Prostate gland (tissue), 2 donors: ENCODE results near the gene PLK5. TPM values are rescaled to one million over a fixed set of nuclear protein-coding genes. Genes with fewer than 3 reads are reported as not detected.

ENCODE experiments used
- DNase-seq: peaks from one replicate; pipeline ENCODE4 v3.0.0-alpha.2; 2019; ENCODE audit warnings: low spot score
- H3K27ac ChIP-seq, 2 donors: fragments of 200-600 bp; sonication (generic); 2 replicates each; pipeline ENCODE4 v1.5.1; 2017 to 2019
- H3K27me3 ChIP-seq: fragments of 200-600 bp; sonication (generic); replicated peaks from 2 replicates; pipeline ENCODE4 v1.5.1; 2019; ENCODE audit not compliant: insufficient read depth
- H3K36me3 ChIP-seq, 2 donors: fragments of 200-600 bp; sonication (generic); 1 replicate in 1 of 2; 2 replicates in 1 of 2; pipeline versions ENCODE4 v1.5.1 to v1.8.1; 2017 to 2019
- H3K4me1 ChIP-seq: fragments of 200-600 bp; sonication (generic); replicated peaks from 2 replicates; pipeline ENCODE4 v1.5.1; 2019
- H3K4me3 ChIP-seq, 2 donors: fragments of 200-600 bp; sonication (generic); 2 replicates each; pipeline ENCODE4 v1.5.1; 2017 to 2019
- H3K9me3 ChIP-seq: fragments of 200-600 bp; sonication (generic); 2 replicates; pipeline ENCODE4 v1.5.1; 2017
- POLR2A ChIP-seq: fragments of 450-650 bp; IDR thresholded peaks from one replicate; pipeline ENCODE4 v1.6.1; 2016; ENCODE audit warnings: antibody characterized with exemption, mild to moderate bottlenecking
- POLR2AphosphoS5 ChIP-seq: sonication (generic); formaldehyde crosslinking; IDR thresholded peaks from one replicate; pipeline ENCODE4 v1.6.1; 2017; ENCODE audit warnings: antibody characterized with exemption
- WGBS: methylation state at CpG from one replicate; pipeline ENCODE4 v1.1.5; 2018; 5-methylcytosine and 5-hydroxymethylcytosine counted together
- intact Hi-C: fragments of 100-400 bp; cut with DNase I; formaldehyde crosslinking; loops from one replicate; pipeline ENCODE4 v1.14.2; 2022
- total RNA-seq, 2 donors: library from RNA; depleted of rRNA; stranded (reverse); fragments of >200 nt; gene quantifications; one replicate each; pipeline ENCODE4 v1.1.0, GENCODE V29; 2016
- TF ChIP-seq, protein P1 (sequence below), 4 experiments: fragments of 200-600 bp in 2 of 4; fragments of 450-650 bp in 2 of 4; sonication (generic) in 2 of 4; IDR thresholded peaks; 1 replicate in 3 of 4; 2 replicates in 1 of 4; pipeline ENCODE4 v1.5.1; 2016 to 2019; ENCODE audit warnings: antibody characterized with exemption in 4 of 4, mild to moderate bottlenecking in 2 of 4, moderate library complexity in 2 of 4

PLK5 gene
- total RNA-seq, 2 donors from 2014 or later = 28.8 TPM; not detected in 1

DNA sequence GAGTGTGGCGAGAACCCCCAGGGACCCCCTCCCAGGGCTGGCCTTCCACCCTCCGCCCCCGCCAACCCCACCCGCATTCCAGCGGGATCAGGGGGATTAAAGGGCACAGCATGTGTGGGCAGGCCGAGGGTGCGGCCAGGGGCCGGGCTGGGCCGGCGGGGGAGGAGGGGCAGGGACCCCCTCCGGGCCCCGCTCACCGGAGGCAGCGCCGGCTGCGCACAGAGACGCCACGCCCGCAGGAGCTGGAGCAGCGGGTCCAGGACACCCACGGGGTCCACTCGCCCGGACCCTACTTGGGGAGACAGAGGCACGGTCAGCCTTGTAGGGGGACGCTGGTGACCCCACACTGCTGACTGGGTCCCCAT, 13.5 kb upstream of the PLK5 start:
- no peaks in the 10 kb centered on the region for H3K4me1 ChIP-seq
- peaks cover 3% of the 10 kb centered on the region for H3K27me3 ChIP-seq
- no peak for DNase-seq
- TF ChIP-seq POLR2A (no peak), POLR2AphosphoS5 (no peak)
- TF ChIP-seq, protein P1, sequence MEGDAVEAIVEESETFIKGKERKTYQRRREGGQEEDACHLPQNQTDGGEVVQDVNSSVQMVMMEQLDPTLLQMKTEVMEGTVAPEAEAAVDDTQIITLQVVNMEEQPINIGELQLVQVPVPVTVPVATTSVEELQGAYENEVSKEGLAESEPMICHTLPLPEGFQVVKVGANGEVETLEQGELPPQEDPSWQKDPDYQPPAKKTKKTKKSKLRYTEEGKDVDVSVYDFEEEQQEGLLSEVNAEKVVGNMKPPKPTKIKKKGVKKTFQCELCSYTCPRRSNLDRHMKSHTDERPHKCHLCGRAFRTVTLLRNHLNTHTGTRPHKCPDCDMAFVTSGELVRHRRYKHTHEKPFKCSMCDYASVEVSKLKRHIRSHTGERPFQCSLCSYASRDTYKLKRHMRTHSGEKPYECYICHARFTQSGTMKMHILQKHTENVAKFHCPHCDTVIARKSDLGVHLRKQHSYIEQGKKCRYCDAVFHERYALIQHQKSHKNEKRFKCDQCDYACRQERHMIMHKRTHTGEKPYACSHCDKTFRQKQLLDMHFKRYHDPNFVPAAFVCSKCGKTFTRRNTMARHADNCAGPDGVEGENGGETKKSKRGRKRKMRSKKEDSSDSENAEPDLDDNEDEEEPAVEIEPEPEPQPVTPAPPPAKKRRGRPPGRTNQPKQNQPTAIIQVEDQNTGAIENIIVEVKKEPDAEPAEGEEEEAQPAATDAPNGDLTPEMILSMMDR (IDR thresholded peaks at IDR 0.05) = no peak
- H3K4me3 ChIP-seq = no peak overlapping the region
- H3K9me3 ChIP-seq = no peaks in the 10 kb centered on the region
- no peak overlapping the region for H3K27ac ChIP-seq
- WGBS = 8% methylated on average over 11 of the region's 25 CpGs
- no peaks in the 10 kb centered on the region for H3K36me3 ChIP-seq
- intact Hi-C loops = no loop called here

DNA sequence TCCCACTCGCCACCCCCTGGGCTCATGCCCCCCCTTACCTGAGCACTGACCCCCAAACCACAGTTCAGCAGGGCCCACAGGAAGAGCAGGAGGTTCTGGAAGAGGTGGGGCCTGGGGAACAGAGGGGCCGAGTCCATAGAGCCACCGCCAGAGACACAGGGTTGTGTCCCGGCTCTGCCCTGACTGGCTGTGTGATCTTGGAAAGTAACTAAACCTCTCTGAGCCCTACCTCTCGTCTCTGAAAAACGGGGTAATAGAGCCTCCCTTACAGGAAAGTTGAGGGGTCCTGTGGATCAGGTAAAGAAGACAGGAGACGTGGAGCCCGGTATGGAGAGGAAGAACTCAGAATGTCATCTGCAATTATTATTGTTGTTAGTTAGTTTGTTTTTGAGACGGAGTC, 13.1 kb upstream of the PLK5 start:
- no peaks in the 10 kb centered on the region for H3K36me3 ChIP-seq
- TF ChIP-seq, protein P1 (IDR thresholded peaks at IDR 0.05) = no peak
- TF ChIP-seq POLR2A (no peak), POLR2AphosphoS5 (no peak)
- no peak overlapping the region for H3K27ac ChIP-seq
- peaks cover 3% of the 10 kb centered on the region for H3K27me3 ChIP-seq
- 42% methylated on average over 8 of the region's 9 CpGs for WGBS
- DNase-seq = no peak
- H3K4me1 ChIP-seq = no peaks in the 10 kb centered on the region
- intact Hi-C loops = no loop called here
- H3K4me3 ChIP-seq = no peak overlapping the region
- no peaks in the 10 kb centered on the region for H3K9me3 ChIP-seq

DNA sequence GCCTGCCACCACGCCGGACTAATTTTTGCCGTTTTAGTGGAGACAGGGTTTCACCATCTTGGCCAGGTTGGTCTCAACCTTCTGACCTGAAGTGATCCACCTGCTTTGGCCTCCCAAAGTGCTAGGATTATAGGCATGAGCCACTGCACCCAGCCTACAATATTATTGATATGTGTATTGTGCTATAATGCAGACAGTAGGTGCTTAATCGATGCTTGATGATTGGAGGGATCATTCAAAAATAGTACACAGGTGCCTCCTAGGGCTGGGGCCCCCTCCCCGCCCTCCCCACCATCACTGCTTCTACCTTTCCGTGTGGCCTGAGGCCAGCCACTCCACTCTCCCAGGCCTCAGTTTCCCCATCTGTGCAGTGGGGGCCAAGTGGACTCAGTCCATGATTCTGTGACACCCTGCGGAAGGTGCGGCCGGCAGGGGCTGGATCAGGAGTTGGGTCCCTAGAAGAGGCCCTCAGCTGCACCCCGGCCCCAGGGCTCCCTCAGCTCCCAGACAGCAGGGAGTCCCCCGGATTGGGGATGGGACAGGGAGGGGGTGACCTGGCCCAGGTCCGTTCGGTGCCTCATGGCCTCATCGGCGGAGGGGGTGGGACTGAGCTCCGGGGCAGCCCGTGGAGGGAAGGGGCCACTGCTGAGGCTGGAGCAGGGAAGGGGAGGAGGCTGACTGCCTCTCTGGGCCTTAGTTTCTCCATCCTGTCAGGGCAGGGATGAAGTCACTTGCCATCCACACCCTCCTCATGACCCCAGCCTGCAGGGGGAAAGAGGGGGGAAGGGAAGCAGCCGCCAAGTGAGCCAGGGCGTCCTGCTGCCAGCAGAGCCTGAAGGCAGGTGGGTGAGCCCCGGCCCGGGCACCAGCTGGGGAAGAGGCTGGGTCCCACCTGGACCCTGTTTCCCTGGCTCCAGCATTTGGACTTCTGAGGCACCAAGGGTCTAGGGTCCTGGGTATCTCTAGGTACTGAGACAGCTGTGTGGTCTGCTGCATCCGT, 12.3 kb upstream of the PLK5 start:
- H3K27ac ChIP-seq = no peak overlapping the region
- intact Hi-C loops = no loop called here
- DNase-seq = no peak
- no peaks in the 10 kb centered on the region for H3K9me3 ChIP-seq
- 52% methylated on average over 22 of the region's 22 CpGs for WGBS
- no peaks in the 10 kb centered on the region for H3K36me3 ChIP-seq
- no peak for TF ChIP-seq POLR2A
- TF ChIP-seq, protein P1 (IDR thresholded peaks at IDR 0.05) = no peak
- no peak for TF ChIP-seq POLR2AphosphoS5
- H3K27me3 ChIP-seq = peaks cover 3% of the 10 kb centered on the region
- no peak overlapping the region for H3K4me3 ChIP-seq
- H3K4me1 ChIP-seq = no peaks in the 10 kb centered on the region

DNA sequence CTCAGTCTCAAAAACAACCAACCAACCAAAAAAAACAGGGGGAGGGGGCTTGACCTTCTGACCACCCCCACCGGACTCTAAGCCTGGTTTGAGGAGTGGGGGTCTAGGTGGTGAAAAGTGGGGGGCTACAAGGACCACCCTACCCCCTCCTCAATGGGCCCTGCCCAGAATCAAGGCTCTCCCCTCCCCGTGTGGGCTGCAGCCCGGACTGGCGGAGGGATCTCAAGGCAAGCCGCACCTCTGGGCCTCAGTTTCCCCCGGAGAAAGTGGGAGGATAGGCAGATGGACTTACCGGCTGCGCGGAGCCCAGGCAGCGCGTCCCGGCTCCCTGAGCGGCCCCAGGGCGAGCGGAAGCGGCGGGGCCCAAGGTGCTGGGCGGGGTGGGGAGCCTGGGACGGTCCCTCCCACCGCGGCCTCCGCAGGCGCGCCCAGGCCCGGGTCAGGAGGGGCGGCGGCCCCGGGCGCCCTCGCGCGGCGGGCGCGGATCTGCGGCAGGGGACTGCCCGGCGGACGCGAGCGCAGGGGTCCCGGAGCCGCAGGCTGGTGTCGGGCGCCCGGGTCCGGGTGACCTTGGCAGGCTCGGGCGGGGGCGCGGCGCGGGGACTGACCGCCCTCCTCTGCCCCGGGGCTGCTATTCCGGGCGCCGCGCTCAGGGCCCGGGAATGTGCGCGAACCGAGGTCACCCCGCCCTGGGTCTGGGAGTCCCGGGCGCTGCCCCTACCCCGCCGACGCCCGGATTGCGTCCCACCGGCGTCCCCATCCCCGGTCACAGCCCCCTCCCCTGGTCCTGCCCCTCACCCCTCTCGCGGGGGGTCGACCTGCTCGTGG, 11.0 kb upstream of the PLK5 start, which contains the start of gene ADAMTSL5:
Gene ADAMTSL5 (minus strand): TSS at position 349 of the 828 bp plus-strand sequence. CDS start 2,076 bp downstream, outside the sequence.
- Histone ChIP-seq H3K27ac (peak within 1 kb of the TSS in 1 of 2 donors; percentile 42), H3K4me3 (peak within 1 kb of the TSS; percentile 32 to 37), H3K9me3 (no peaks in the 10 kb centered on the region), H3K4me1 (no peaks in the 10 kb centered on the region), H3K27me3 (peaks cover 3% of the 10 kb centered on the region), H3K36me3 (no peaks in the 10 kb centered on the region)
- TF ChIP-seq POLR2AphosphoS5 = no peak
- TF ChIP-seq, protein P1 (IDR thresholded peaks at IDR 0.05) = peak in 1 of 4 experiments; percentile 45
- no peak for DNase-seq
- WGBS = 7% methylated on average over 47 of the region's 78 CpGs
- intact Hi-C loops = no loop called here
